Measurements from ENCODE around the gene SLC25A33. TPM values are rescaled to one million over a fixed set of nuclear protein-coding genes. Genes with fewer than 3 reads are reported as not detected.

SLC25A33 gene
- total RNA-seq, 2 donors from 2014 or later: 7.1 to 13.6 TPM

- DNase-seq (ENCODE audit: low spot score) (peak; percentile 54), ATAC-seq (no peak)
- H3K4me1 Mint-ChIP-seq (ENCODE audit: low read depth in 2 of 2): no peaks in the 10 kb centered on the region
- H3K27ac Mint-ChIP-seq: no peak overlapping the region
- no peaks in the 10 kb centered on the region for H3K27me3 Mint-ChIP-seq
- H3K4me3 Mint-ChIP-seq: no peak overlapping the region
- H3K36me3 Mint-ChIP-seq: peaks cover 5% of the 10 kb centered on the region
- H3K9me3 Mint-ChIP-seq: no peaks in the 10 kb centered on the region
These were observed 41.7 kb downstream of the SLC25A33 start for GRCh38 chr1:9580942-9581341.

DNA sequence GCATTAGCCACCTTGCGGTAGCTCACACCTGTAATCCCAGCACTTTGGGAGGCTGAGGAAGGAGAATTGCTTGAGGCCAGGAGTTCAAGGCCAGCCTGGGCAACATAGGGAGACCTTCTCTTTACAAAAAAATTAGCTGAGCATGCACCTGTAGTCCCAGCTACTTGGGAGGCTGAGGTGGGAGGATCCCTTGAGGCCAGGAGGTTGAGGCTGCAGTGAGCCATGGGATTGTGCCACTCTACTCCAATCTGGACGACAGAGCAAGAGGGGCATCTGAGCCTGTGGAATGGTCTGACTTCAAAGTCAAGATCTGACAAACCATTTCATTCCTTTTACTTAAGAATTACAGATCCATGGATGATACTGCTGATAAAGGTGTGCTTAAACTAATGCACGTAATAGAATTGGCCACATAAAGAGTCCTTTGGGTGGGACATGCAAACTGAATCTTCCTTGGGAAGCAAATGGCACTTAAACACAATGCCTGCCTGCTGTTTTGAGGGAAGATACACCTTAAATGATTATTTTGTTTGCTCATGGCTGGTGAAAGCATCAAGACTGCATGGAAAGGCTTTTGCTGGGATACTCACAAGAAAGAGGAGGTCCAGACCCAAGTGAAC lies 47.0 kb downstream of the SLC25A33 start:
- no peak for ATAC-seq
- no peaks in the 10 kb centered on the region for H3K27me3 Mint-ChIP-seq
- DNase-seq (ENCODE audit: low spot score): peak; percentile 15
- H3K4me3 Mint-ChIP-seq: no peak overlapping the region
- H3K9me3 Mint-ChIP-seq: no peaks in the 10 kb centered on the region
- no peaks in the 10 kb centered on the region for H3K36me3 Mint-ChIP-seq
- peaks cover 11 to 19% of the 10 kb centered on the region in 2 donors for H3K4me1 Mint-ChIP-seq (ENCODE audit: low read depth in 2 of 2)
- no peak overlapping the region for H3K27ac Mint-ChIP-seq

GRCh38 chr1:9588551-9589143 lies 49.4 kb downstream of the SLC25A33 start, which contains the start of gene TMEM201:
TMEM201 (plus strand) TSS chr1:9588911; CDS start chr1:9588931, 20 bp downstream.
- ATAC-seq (peak; percentile 94 to 97), DNase-seq (ENCODE audit: low spot score) (peak; percentile 96)
- H3K27ac Mint-ChIP-seq: peak within 1 kb of the TSS in 1 of 2 donors; percentile 41
- H3K4me1 Mint-ChIP-seq (ENCODE audit: low read depth in 2 of 2): peaks cover 17 to 19% of the 10 kb centered on the region in 2 donors
- H3K4me3 Mint-ChIP-seq: peak within 1 kb of the TSS; percentile 88
- no peaks in the 10 kb centered on the region for H3K9me3 Mint-ChIP-seq
- no peaks in the 10 kb centered on the region for H3K36me3 Mint-ChIP-seq
- no peaks in the 10 kb centered on the region for H3K27me3 Mint-ChIP-seq

DNA sequence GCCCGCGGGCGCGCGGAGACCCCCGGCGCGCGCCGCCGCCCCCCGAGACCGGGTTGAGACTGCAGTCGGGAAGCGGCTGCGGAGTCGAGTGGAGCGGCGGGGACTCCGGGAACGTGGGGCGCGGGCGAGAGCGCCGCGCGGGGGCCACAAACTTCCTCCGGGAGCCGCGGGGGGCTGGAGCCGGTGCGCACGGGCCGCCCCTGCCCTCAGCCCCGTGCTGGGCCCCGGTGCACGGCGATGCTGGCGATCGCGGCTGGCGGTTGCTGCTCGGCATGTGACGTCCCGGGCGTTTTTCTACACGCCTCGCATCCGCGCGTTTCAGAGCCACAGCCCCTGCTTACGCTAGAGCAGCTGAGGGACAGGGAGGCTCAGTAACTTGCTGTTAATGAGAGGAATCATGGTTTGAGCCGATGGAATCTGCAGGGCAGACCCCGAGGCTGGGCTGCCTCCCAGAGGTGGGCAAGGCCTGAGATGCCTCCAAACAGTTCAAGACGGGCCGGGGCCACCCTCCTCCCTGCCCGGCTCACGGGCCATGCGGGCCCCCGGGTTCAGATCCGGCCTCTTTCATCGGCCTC lies 50.0 kb downstream of the SLC25A33 start:
- no peaks in the 10 kb centered on the region for H3K9me3 Mint-ChIP-seq
- H3K36me3 Mint-ChIP-seq: no peaks in the 10 kb centered on the region
- peak overlapping the region; percentile 88 for H3K4me3 Mint-ChIP-seq
- peaks cover 17 to 19% of the 10 kb centered on the region in 2 donors for H3K4me1 Mint-ChIP-seq (ENCODE audit: low read depth in 2 of 2)
- peak overlapping the region in 1 of 2 donors; percentile 41 for H3K27ac Mint-ChIP-seq
- H3K27me3 Mint-ChIP-seq: no peaks in the 10 kb centered on the region
- ATAC-seq (peak in 1 of 2 donors; percentile 35), DNase-seq (ENCODE audit: low spot score) (peak; percentile 62)

- ATAC-seq: no peak
- Mint-ChIP-seq H3K27me3 (no peaks in the 10 kb centered on the region), H3K4me1 (ENCODE audit: low read depth in 2 of 2) (peaks cover 17 to 19% of the 10 kb centered on the region in 2 donors), H3K27ac (peak overlapping the region in 1 of 2 donors; percentile 41), H3K36me3 (no peaks in the 10 kb centered on the region), H3K4me3 (peak overlapping the region; percentile 88), H3K9me3 (no peaks in the 10 kb centered on the region)
- DNase-seq (ENCODE audit: low spot score): no peak
These were observed 50.5 kb downstream of the SLC25A33 start for GRCh38 chr1:9589719-9590157.

GRCh38 chr1:9590201-9590600 lies 50.9 kb downstream of the SLC25A33 start:
- H3K4me3 Mint-ChIP-seq: peak overlapping the region; percentile 88
- H3K27me3 Mint-ChIP-seq: no peaks in the 10 kb centered on the region
- H3K36me3 Mint-ChIP-seq: no peaks in the 10 kb centered on the region
- DNase-seq (ENCODE audit: low spot score) (peak; percentile 58), ATAC-seq (no peak)
- H3K9me3 Mint-ChIP-seq: no peaks in the 10 kb centered on the region
- no peak overlapping the region for H3K27ac Mint-ChIP-seq
- H3K4me1 Mint-ChIP-seq (ENCODE audit: low read depth in 2 of 2): peaks cover 17 to 19% of the 10 kb centered on the region in 2 donors

- peak overlapping the region; percentile 88 for H3K4me3 Mint-ChIP-seq
- peaks cover 17 to 19% of the 10 kb centered on the region in 2 donors for H3K4me1 Mint-ChIP-seq (ENCODE audit: low read depth in 2 of 2)
- no peaks in the 10 kb centered on the region for H3K27me3 Mint-ChIP-seq
- no peaks in the 10 kb centered on the region for H3K9me3 Mint-ChIP-seq
- DNase-seq (ENCODE audit: low spot score) (peak; percentile 56), ATAC-seq (no peak)
- no peaks in the 10 kb centered on the region for H3K36me3 Mint-ChIP-seq
- no peak overlapping the region for H3K27ac Mint-ChIP-seq
These were observed 51.8 kb downstream of the SLC25A33 start for GRCh38 chr1:9590945-9591668.

- H3K4me3 Mint-ChIP-seq: no peak overlapping the region
- peaks cover 17 to 19% of the 10 kb centered on the region in 2 donors for H3K4me1 Mint-ChIP-seq (ENCODE audit: low read depth in 2 of 2)
- no peaks in the 10 kb centered on the region for H3K36me3 Mint-ChIP-seq
- DNase-seq (ENCODE audit: low spot score) (peak; percentile 57), ATAC-seq (no peak)
- H3K27me3 Mint-ChIP-seq: no peaks in the 10 kb centered on the region
- H3K9me3 Mint-ChIP-seq: no peaks in the 10 kb centered on the region
- no peak overlapping the region for H3K27ac Mint-ChIP-seq
These were observed 52.6 kb downstream of the SLC25A33 start for GRCh38 chr1:9591669-9592509.

DNA sequence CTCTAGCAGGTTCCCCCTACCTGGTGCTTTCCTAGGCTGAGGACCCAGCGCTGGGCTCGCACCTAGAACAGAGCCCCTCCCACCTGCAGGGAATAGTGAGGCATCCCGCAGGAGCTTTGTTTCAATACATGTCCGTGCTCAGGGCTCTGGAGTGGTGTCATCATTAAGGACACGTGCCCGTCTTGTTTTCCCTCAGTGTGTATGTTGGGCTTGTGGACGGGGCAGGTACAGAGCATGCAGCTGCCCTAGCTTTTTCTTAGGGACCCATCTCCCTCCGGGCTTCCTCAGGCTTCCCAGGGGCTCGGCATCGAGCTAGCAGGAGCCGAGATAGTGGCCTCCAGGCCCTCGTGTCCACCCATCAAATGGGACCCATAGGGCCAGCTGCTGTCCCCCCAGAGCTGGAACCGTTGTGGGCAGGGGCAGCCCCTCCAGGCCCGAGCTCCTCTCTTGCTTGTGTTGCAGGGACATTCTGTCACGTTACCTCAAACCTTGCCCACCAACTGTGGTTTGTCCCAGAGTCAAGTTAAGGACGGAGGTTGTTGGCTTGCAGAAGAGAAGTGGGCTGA lies 53.3 kb downstream of the SLC25A33 start:
- ATAC-seq (no peak), DNase-seq (ENCODE audit: low spot score) (peak; percentile 49)
- H3K27ac Mint-ChIP-seq: no peak overlapping the region
- H3K27me3 Mint-ChIP-seq: no peaks in the 10 kb centered on the region
- H3K4me3 Mint-ChIP-seq: no peak overlapping the region
- H3K9me3 Mint-ChIP-seq: no peaks in the 10 kb centered on the region
- no peaks in the 10 kb centered on the region for H3K36me3 Mint-ChIP-seq
- peaks cover 17 to 19% of the 10 kb centered on the region in 2 donors for H3K4me1 Mint-ChIP-seq (ENCODE audit: low read depth in 2 of 2)

- H3K9me3 Mint-ChIP-seq: no peaks in the 10 kb centered on the region
- no peak for ATAC-seq
- peaks cover 15% of the 10 kb centered on the region in 2 donors for H3K4me1 Mint-ChIP-seq (ENCODE audit: low read depth in 2 of 2)
These were observed 53.9 kb downstream of the SLC25A33 start for GRCh38 chr1:9593147-9593491.

DNA sequence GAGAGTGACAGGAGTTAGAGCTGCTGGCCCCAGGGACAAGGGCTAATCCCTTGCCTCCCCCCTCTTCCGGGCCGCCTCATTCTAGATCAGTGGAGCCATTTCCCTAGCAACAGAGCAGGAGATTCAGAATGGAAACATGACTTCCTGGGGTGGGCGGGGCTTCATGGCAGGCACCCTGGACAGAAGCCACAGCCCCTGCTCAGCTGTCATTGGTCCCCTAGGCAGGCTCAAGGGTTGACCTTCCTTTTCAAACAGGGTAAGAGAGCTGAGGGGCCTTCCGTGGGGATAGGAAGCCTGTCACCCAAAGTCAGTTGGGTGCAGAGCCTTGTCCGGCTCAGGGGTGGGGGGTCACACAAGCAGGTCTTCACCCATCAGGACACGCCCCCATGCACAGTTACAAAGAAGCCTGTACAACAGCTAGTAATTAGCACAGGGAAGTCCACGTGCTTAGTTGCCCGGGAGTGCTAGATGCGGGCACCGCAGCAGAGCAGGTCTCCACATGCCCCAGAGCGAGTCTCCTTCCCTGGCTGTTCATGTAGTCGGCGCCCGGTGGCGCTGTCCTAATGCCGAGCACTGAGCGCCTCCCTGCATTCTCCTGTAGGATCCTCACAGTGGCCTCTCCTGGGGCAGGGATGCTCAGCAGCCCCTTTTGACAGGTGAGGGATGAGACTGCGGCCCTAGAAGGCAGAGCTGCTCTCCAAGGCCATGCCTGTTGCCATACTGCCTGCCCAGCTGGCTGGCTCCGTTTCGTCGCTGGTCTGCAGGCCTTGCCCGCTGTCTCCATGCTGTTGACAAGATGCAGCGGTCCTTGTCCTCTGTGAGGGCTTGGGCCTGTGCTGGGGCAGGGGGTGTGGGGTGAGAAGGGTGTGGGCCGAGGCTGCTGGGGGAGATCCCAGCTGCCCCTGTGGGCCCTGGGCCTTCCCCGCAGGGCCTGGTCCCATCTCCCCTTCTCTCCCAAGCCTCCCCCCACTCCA lies 54.5 kb downstream of the SLC25A33 start:
- Mint-ChIP-seq H3K36me3 (no peaks in the 10 kb centered on the region), H3K4me3 (no peak overlapping the region), H3K9me3 (no peaks in the 10 kb centered on the region), H3K27me3 (no peaks in the 10 kb centered on the region), H3K27ac (no peak overlapping the region), H3K4me1 (ENCODE audit: low read depth in 2 of 2) (peaks cover 13% of the 10 kb centered on the region in 2 donors)
- peak; percentile 68 for DNase-seq (ENCODE audit: low spot score)
- ATAC-seq: peak in 1 of 2 donors; percentile 15

More at GRCh38 chr1:9593147-9593491, 53.9 kb downstream of the SLC25A33 start:
- H3K36me3 Mint-ChIP-seq: no peaks in the 10 kb centered on the region
- DNase-seq (ENCODE audit: low spot score): no peak
- H3K27me3 Mint-ChIP-seq: no peaks in the 10 kb centered on the region
- H3K4me3 Mint-ChIP-seq: no peak overlapping the region
- no peak overlapping the region for H3K27ac Mint-ChIP-seq

Data from natural killer cell treated with Interleukin-12 subunit alpha and Interleukin-12 subunit beta and Interleukin-15 and Interleukin-18, amount 100 ng/mL, for 72 hours (primary cell).